CD4-positive, alpha-beta T cell (primary cell): ENCODE measurements around the gene SYNRG. TPM values are rescaled to one million over a fixed set of nuclear protein-coding genes. Genes with fewer than 3 reads are reported as not detected.

Experiments
- ATAC-seq: fragments of 200-7000 bp; cut with Tn5 transposase; one replicate; pipeline ENCODE4 v1.10.0; 2022; ENCODE audit warnings: mild to moderate bottlenecking; ENCODE audit not compliant: poor library complexity
- CTCF ChIA-PET: fragments of 350-600 bp; sonication (Branson Sonifier 250); formaldehyde crosslinking; loops from one replicate; lab custom pipeline; 2021; ENCODE audit warnings: antibody characterized with exemption, inconsistent platforms; lab: Charles Lee
- POLR2A ChIA-PET: fragments of 350-600 bp; sonication (Branson Sonifier 250); formaldehyde crosslinking; loops from one replicate; lab custom pipeline; 2021; ENCODE audit warnings: antibody characterized with exemption, inconsistent platforms; lab: Charles Lee
- DNase-seq, 14 experiments: peaks; one replicate each; pipeline ENCODE4 v3.0.0-alpha.2; 2013 to 2020; ENCODE audit warnings: mixed read lengths in 2 of 14
- H3K27ac ChIP-seq, 2 donors: one replicate each; pipeline versions ENCODE4 v1.5.1 to v1.7.0; 2013; ENCODE audit warnings: low read length in 2 of 2, low read depth in 1 of 2, mild to moderate bottlenecking in 1 of 2
- H3K27me3 ChIP-seq, 2 experiments: 1 replicate in 1 of 2; 2 replicates in 1 of 2; pipeline versions ENCODE4 v1.6.1 to v1.7.0; 2013; ENCODE audit warnings: low read length in 2 of 2, control low read depth in 1 of 2, mild to moderate bottlenecking in 1 of 2, moderate library complexity in 1 of 2; ENCODE audit not compliant: insufficient read depth in 2 of 2, control insufficient read depth in 1 of 2
- H3K36me3 ChIP-seq: one replicate; pipeline ENCODE4 v1.6.1; 2013; ENCODE audit warnings: low read length, control low read depth; ENCODE audit not compliant: insufficient read depth
- H3K4me1 ChIP-seq: one replicate; pipeline ENCODE4 v1.6.1; 2013; ENCODE audit warnings: low read length, control low read depth; ENCODE audit not compliant: insufficient read depth
- H3K4me3 ChIP-seq: one replicate; pipeline ENCODE4 v1.5.1; 2013; ENCODE audit warnings: mild to moderate bottlenecking, low read length, moderate library complexity
- H3K9me3 ChIP-seq, 2 experiments: 1 replicate in 1 of 2; 2 replicates in 1 of 2; pipeline versions ENCODE4 v1.6.1 to v1.7.0; 2013; ENCODE audit warnings: low read length in 2 of 2, mild to moderate bottlenecking in 2 of 2, control low read depth in 1 of 2, moderate library complexity in 1 of 2; ENCODE audit not compliant: control insufficient read depth in 1 of 2, insufficient read depth in 1 of 2
- H3K27ac Mint-ChIP-seq: one replicate; pipeline ENCODE4 v1.8.0; 2020; ENCODE audit warnings: mixed read lengths
- H3K27me3 Mint-ChIP-seq: one replicate; pipeline ENCODE4 v1.8.0; 2021; ENCODE audit warnings: mixed read lengths
- H3K36me3 Mint-ChIP-seq: one replicate; pipeline ENCODE4 v1.8.0; 2021; ENCODE audit warnings: low read depth, mixed read lengths
- H3K4me1 Mint-ChIP-seq: one replicate; pipeline ENCODE4 v1.8.0; 2021; ENCODE audit warnings: low read depth, mixed read lengths
- H3K4me3 Mint-ChIP-seq: one replicate; pipeline ENCODE4 v1.8.0; 2020; ENCODE audit warnings: mild to moderate bottlenecking, mixed read lengths
- H3K9me3 Mint-ChIP-seq: one replicate; pipeline ENCODE4 v1.8.0; 2020; ENCODE audit warnings: mixed read lengths
- intact Hi-C, 2 experiments: fragments of 100-400 bp; cut with DNase I in 1 of 2; cut with micrococcal nuclease in 1 of 2; formaldehyde crosslinking; loops; one replicate each; pipeline versions ENCODE4 v1.15.1 to v1.9.0; 2023 to 2025; cut with DNase I, micrococcal nuclease
- total RNA-seq, 174 experiments: library from RNA in 2 of 174; stranded (reverse) in 2 of 174; gene quantifications; one replicate each; pipeline ENCODE4 v1.2.3 and lab custom pipeline; 2021 to 2026
- TF ChIP-seq, protein P1 (sequence below): fragments of 200-600 bp; IDR thresholded peaks from one replicate; pipeline ENCODE4 v1.8.0; 2022; ENCODE audit warnings: antibody characterized with exemption, mild to moderate bottlenecking

SYNRG gene
- total RNA-seq, 2 experiments from 2014 or later: 40.0 to 45.8 TPM

DNA sequence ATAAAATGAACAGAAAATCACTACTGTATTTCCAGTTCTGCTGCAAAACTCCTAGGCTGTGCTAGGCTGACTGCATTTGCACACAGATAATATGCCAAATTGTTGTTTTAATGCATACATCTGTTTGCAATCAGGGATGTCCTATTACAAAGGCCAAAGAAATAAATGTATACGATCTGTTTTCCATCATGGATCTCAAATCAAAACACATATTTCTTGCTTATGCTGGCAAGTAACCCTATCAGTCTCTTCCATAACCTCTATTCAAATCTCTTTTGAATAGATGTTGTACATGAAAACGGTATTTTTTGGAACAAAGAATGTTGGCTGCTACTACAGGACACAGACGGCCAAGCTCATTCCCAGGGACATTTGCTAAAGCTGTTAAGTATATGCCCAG is 62.9 kb downstream of the SYNRG start:
- H3K36me3 ChIP-seq: peaks cover 61% of the 10 kb centered on the region
- no peaks in the 10 kb centered on the region for H3K27me3 Mint-ChIP-seq
- DNase-seq: no peak

DNA sequence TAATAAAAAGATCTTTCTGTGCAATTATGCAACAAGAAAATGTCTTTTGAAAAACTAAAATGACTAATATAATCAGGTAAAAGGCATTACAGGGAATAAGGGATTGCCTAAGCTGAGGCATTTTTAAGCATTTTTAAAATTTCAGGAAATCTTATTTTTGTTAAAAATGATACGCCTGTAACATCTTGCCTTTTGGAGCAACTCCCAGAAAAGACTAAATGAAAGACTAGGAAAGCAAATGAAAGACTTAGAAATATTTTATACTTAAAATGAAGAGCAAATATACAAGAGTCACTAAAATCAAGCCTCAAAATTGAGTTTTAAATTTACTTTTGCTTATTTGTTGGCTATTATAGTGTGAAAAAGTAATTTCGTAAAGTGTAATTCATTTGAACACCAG is 63.7 kb downstream of the SYNRG start:
- Histone ChIP-seq H3K4me1 (peaks cover 4% of the 10 kb centered on the region), H3K27me3 (no peaks in the 10 kb centered on the region), H3K27ac (no peak overlapping the region), H3K9me3 (no peaks in the 10 kb centered on the region), H3K36me3 (peaks cover 62% of the 10 kb centered on the region), H3K4me3 (no peak overlapping the region)
- POLR2A ChIA-PET: interaction anchor here (0.6 kb wide), 1 partner anchor 10 kb away, joined by 3 read pairs; no protein-coding TSS in a partner anchor
- no peak for ATAC-seq
- intact Hi-C loops: no loop called here
- Mint-ChIP-seq H3K9me3 (no peaks in the 10 kb centered on the region), H3K27me3 (no peaks in the 10 kb centered on the region), H3K4me3 (no peak overlapping the region), H3K27ac (peak overlapping the region; percentile 30), H3K4me1 (peaks cover 39% of the 10 kb centered on the region), H3K36me3 (peaks cover 77% of the 10 kb centered on the region)
- TF ChIP-seq, protein P1, sequence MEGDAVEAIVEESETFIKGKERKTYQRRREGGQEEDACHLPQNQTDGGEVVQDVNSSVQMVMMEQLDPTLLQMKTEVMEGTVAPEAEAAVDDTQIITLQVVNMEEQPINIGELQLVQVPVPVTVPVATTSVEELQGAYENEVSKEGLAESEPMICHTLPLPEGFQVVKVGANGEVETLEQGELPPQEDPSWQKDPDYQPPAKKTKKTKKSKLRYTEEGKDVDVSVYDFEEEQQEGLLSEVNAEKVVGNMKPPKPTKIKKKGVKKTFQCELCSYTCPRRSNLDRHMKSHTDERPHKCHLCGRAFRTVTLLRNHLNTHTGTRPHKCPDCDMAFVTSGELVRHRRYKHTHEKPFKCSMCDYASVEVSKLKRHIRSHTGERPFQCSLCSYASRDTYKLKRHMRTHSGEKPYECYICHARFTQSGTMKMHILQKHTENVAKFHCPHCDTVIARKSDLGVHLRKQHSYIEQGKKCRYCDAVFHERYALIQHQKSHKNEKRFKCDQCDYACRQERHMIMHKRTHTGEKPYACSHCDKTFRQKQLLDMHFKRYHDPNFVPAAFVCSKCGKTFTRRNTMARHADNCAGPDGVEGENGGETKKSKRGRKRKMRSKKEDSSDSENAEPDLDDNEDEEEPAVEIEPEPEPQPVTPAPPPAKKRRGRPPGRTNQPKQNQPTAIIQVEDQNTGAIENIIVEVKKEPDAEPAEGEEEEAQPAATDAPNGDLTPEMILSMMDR: no peak
- no peak for DNase-seq
- CTCF ChIA-PET: interaction anchor here (1.5 kb wide), 1 partner anchor 38 kb away, joined by 3 read pairs; no protein-coding TSS in a partner anchor

More for the DNA sequence above, 62.9 kb downstream of the SYNRG start:
- peak overlapping the region; percentile 79 for H3K27ac Mint-ChIP-seq
- no peaks in the 10 kb centered on the region for H3K9me3 Mint-ChIP-seq
- no peak overlapping the region for H3K4me3 Mint-ChIP-seq
- no peak for ATAC-seq
- TF ChIP-seq, protein P1: no peak
- Histone ChIP-seq H3K9me3 (no peaks in the 10 kb centered on the region), H3K27me3 (no peaks in the 10 kb centered on the region), H3K27ac (no peak overlapping the region), H3K4me1 (peaks cover 4% of the 10 kb centered on the region), H3K4me3 (no peak overlapping the region)
- CTCF ChIA-PET: interaction anchor here (1.5 kb wide), 1 partner anchor 37 kb away, joined by 3 read pairs; no protein-coding TSS in a partner anchor
- H3K36me3 Mint-ChIP-seq: peaks cover 78% of the 10 kb centered on the region
- intact Hi-C loops: no loop called here
- peaks cover 47% of the 10 kb centered on the region for H3K4me1 Mint-ChIP-seq
- POLR2A ChIA-PET: no interaction called here

DNA sequence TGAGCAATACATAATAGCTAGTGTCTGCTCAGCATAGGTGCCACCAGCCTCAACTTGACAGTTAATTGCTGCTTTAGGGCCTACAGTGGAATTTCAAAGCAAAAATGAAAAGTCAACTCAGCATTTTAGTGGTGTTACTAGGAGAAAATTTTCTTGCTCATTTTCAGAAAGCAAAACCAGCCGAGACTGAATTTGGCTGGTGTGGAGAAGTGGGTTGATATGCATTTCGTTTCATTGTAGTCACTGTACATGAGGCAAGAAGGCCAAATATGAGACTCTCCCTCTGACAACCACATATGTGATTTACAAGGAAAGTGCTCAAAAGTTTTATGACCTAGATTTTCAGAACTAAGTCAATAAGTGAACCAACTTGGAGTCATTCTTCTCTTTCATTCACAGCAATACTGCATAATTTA is 65.6 kb downstream of the SYNRG start:
- no peak overlapping the region for H3K27ac ChIP-seq
- DNase-seq (no peak), ATAC-seq (no peak)
- Mint-ChIP-seq H3K27me3 (no peaks in the 10 kb centered on the region), H3K4me1 (peaks cover 23% of the 10 kb centered on the region), H3K36me3 (peaks cover 80% of the 10 kb centered on the region), H3K9me3 (no peaks in the 10 kb centered on the region), H3K27ac (peak overlapping the region; percentile 52), H3K4me3 (no peak overlapping the region)
- TF ChIP-seq, protein P1: no peak
- ChIA-PET POLR2A (no interaction called here), CTCF (interaction anchor here (0.7 to 1.1 kb wide), 2 partner anchors 49 to 66 kb away, joined by 3 to 4 read pairs; partner anchors contain the start of gene SYNRG)
- no peak overlapping the region for H3K4me3 ChIP-seq
- peaks cover 72% of the 10 kb centered on the region for H3K36me3 ChIP-seq
- intact Hi-C loops: no loop called here
- no peaks in the 10 kb centered on the region for H3K9me3 ChIP-seq
- H3K27me3 ChIP-seq: no peaks in the 10 kb centered on the region
- H3K4me1 ChIP-seq: peaks cover 4% of the 10 kb centered on the region
